Forelimb muscle (tissue), 1 donor: ENCODE data around the gene FRMD1. TPM values are rescaled to one million over a fixed set of nuclear protein-coding genes. Genes with fewer than 3 reads are reported as not detected.

Experiments used
- DNase-seq: peaks from one replicate; pipeline ENCODE4 v3.0.0-alpha.2; 2013; ENCODE audit warnings: low read depth
- polyA plus RNA-seq: library from polyadenylated mRNA; unstranded; fragments of 120-200 nt; gene quantifications from one replicate; pipeline ENCODE4 v1.2.1, GENCODE V29; 2013; ENCODE audit not compliant: insufficient read length

The FRMD1 gene
- polyA plus RNA-seq, 1 donor, result 0.24 TPM

DNA sequence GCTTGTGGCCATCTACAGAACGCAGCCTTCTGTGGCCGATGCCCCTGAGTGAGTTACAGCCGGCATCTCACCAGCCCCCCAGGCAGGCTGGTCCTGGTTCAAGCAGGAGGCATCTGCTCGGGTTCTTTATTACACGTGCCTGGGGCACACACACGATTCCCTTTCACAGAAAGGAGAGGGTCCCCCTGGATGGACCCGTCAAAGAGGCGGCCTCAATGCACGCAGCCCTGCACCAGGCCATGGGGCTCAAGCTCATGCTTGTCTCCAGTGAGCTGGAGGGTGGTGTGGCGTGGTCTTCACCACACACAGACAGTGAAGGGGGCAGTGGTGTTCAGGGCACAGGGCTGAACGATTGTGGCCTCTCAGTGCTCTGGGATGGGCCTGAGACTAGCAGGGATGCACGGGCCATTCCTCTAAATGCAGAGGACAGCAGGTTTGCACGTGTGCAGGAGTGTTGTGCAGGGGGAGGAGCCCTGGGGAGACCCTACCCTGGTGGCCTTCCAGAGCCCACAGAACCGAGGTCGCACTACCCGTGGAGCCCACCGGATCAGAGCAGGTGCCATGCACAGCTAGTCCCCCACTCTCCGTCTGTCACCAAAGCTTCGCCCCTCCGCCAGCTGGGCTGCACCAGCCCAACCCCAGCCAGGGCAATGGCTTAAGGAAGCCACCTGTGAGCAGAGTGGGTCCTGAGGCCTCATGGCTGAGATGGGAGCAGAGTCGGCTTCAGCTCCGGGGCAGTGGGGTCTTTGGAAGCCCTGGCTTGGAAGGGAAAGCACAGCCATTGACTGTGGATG is 23.1 kb downstream of the FRMD1 start:
- no peak for DNase-seq

DNA sequence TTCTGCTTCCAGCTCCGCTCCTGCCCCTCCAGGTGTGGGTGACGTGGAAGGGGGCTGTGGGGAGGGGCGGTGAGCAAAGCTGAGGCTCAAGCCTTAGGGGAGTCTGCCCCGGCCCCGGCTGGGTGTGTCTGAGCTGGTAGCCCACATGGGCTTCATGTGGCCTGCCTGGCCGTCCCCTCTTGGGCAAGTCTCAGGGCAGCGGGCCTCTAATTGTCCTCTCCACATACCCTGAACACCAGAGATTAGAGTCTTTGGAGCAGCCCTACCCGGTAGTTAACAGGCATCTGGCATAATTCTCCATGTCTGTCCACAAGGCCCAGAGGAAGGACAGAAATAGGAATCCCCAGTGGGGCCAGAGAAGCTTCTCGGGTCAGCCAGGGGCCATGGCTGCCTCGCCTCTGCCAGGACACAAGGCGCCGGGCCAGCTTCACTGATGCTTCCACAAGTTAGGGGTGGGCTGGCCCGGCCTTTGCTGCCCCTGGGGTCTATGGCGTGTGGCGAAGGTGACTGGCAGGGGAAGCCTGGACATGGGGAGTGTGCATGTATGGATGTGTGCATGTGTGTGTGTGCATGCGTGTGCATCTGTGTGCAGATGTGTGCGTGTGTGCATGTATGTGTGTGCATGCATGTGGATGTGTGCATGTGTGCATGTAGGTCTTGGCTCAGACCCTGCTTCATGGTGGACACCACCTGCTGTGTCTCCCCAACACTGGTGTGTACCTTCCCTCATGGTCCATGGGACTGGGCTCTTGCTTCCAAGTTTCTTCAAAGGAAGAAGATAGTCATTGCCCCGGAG is 24.0 kb downstream of the FRMD1 start:
- DNase-seq, result no peak

DNA sequence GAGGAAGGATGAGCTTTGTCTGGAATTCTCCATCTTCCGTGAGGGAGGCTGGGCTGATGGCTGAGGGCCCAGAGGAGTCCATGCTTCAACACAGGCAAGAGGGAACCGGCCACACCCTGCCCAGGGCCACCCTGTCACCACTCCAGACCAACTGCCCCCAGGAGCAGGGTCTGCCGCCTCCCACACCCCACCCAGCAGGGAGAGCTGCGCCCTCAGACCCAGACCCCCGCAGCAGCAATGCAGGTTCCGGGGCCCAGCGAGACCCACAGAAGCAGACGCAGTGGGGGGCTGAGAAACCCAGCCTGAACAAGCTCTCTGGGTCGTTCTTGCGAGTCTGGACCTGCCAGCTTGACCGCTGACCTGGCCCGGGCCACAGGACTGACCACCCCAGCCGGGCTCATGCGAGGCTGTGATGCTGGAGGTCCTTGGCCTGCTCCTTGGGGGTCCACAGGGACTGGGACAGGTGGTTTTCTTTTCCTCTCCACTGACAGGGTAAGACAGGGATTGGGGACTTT is 25.0 kb downstream of the FRMD1 start:
- no peak for DNase-seq

DNA sequence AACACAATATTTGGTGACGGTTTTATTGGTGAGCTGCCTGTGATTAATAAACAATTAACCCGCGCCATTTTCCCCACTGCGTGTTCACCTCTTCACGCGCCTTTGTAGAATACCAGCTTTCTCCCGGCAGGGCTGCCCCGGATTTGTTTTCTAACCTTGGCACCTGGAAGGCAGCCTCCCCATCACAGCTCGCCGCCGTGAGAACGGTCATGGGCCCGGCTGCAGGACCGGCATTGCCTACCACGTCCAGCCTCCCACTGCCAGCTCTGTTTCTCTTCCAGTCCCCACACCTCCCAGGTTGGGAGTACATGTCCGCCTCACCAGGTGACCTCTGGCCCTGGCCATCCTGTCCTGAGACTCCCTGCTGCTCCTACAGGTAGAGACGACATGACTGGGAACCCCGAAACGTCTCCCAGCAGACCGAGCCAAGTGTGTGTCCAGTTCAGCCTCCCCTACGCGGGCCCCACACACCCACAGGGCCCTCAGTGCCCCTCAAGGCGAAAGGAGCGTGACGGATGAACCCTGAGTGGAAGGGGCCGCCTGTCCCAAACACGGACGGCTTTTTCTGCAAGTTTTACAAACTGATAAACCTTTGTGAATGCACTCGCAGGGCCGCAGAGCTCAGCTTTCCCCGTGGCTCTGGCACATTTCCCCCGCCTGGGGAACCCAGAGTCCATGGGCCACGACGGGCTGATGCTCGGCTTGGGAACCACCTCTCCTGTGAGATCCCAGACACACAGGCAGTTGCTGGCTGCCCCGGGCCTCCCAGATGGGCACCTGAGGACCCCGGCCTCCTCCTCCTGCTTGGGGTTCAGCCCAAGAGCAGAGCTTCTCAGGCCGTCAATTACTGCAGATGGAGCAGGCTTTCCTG is 25.7 kb downstream of the FRMD1 start:
- no peak for DNase-seq

DNA sequence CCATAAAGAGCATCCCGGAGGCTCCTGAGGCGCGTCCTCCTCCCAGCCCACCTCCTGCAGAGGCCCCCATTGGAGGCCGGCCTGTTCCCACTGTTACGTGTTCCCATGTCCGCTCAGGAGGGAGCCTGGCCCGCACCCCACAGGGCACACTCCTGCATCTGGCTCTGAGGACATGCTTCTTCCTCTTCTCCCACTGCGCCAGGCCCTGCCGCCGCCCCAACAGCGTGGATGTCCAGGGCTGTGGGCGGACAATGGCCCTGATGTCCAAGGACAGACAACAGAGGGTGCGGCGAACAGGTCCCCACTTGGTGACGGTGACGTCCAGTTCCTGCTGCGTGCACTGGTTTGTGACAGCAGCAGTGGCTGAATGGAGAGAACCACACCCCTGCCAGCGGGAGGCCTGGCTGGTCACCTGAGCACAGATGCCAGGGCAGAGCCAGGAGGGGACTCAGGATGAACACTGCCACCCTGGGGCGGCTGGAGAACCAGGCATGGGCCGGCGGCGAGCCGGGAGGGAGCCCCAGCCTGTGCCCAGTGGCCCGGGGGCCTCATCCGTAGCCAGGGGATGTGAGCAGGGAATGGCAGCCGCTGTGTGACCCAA is 26.6 kb downstream of the FRMD1 start:
- no peak for DNase-seq

DNA sequence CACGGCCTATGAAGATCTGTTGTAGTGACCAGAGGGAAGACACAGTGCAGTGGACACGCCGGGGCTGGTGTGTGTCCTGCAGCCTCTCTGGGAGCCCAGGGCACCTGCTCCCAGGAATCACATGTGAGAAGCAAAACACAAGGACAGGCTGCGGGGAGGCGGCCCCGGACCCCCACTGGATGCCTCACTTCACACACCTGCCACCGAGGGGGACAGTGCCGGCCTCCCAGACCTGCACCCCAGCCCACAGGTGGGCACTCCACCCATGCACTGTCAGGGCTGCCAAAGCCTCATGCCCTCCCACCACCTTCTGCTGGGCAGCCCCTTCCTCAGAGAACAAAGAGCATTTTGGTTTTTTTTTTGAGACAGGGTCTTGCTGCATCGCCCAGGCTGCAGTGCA is 27.4 kb downstream of the FRMD1 start:
- DNase-seq, result no peak

DNA sequence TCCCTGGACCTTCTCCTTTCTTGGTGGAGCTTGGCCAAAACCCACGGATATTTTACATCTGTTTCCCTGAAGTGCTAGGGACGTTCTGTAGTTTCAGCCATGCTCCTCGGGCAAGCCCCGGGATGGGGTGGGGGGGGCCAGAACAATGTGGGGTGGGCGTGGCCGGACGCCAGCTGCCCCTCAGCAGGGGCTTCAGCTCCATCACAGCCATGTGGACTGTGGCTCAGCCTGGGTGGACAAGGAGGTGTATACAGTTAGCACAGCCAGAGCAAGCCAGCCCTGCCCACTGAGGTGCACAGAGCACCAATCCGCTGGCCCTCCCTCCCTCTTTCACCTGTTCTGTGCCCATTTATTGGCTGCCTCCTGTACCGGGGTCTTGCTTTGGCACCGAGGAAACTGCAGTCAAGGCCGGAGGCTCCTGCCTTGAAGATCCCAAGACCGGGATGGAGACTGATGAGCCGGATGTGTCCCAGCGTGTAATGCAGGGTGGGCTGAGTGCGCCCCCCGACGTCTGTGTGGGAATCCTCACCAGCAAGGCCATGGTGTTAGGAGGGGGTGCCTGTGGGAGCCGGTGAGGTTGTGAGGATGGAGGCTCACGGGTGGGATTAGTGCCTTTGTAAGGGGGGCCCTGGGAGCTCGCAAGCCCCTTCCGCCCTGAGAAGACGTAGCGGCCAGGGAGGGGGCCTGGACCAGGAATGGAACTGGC is 28.0 kb downstream of the FRMD1 start:
- DNase-seq, result no peak

DNA sequence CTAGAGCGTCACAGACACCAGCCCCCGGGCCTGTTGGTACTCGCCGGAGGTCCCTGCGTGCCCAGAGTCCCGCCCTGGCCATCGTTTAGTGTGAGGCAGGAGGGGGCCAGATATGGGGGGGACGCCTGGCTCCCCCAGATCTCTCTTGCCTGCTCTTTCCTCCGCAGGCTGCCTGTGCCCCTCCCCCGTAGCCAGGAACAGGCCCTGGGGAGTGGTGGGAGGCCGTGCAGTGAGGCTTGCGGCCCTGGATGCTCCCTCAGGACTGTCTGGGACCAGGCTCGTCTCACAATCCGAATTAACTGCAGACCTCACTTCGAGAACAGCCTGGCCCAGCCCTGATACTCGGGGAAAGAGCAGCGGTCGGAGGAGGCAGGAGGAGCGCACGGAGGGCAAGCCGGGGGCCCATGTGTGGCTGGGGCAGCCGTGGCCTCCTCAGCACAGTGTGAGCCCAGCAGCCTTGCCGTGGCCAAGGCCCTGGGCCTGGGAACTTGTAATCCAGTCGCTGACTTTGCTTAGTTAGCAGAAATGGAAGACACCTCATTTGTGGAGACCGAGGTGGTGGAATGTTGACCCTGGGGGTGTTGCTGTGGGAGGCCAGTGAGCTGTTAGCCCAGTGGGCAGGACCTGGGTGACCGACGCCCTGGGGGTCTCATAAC is 28.7 kb downstream of the FRMD1 start:
- DNase-seq, result no peak

DNA sequence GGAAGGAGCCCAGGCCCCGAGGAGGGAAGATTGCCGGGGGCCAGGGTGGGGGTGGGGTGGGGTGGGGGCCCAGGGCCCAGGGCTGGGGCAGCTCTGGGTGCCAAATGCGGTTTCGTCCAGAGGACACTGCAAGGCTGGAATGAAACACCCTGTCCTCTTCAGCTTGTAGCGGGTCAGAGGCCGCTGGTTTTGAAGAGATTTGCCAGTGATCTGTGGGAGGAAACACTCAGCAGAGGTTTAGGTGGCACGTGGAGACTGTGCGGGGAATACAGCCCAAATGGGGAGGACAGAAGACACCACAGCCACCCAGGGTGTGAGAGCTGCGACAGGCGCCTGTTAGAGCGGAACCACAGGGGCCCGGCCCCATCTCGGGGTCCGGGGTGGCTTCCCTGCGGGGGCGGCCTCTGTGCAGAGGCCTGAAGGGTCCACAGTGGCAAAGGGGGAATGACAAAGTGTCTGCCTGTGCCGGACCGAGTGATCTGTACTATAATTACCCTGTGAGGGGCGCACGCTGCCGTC is 29.2 kb downstream of the FRMD1 start:
- no peak for DNase-seq

DNA sequence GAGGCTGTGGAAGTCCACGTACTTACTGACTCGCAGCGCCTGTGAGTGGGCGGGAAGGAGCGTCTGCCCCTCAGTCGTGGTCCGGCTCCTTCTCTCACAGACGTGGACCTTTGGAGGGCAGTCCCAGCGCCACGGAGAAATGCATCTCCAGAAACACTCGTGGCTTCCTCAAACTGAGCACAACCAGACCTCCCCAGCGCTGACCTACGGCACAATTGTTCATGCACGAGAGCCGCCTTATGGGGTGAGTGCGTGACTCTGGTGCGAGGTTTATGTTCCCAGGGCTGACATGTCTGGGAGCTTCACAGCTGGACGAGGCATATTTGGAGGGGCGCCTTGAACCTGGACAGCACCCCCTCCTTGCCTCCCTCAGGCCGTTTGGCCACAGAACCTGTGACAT is 29.7 kb downstream of the FRMD1 start:
- DNase-seq, result no peak

DNA sequence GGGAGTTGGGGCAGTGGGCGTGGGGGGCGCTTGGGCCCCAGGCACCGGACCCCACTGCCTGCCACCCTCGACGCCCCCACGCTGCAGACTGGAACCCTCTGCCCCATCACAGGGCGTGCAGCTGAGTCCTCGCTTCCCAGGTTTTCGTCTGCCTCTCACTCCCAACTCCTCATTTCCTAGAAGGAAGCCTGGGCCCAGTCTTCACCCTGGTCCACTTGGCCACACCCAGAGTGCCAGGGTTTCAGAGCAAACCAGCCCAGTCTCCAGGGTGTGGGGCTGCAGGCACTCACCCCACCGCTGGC is 30.3 kb downstream of the FRMD1 start:
- no peak for DNase-seq

DNA sequence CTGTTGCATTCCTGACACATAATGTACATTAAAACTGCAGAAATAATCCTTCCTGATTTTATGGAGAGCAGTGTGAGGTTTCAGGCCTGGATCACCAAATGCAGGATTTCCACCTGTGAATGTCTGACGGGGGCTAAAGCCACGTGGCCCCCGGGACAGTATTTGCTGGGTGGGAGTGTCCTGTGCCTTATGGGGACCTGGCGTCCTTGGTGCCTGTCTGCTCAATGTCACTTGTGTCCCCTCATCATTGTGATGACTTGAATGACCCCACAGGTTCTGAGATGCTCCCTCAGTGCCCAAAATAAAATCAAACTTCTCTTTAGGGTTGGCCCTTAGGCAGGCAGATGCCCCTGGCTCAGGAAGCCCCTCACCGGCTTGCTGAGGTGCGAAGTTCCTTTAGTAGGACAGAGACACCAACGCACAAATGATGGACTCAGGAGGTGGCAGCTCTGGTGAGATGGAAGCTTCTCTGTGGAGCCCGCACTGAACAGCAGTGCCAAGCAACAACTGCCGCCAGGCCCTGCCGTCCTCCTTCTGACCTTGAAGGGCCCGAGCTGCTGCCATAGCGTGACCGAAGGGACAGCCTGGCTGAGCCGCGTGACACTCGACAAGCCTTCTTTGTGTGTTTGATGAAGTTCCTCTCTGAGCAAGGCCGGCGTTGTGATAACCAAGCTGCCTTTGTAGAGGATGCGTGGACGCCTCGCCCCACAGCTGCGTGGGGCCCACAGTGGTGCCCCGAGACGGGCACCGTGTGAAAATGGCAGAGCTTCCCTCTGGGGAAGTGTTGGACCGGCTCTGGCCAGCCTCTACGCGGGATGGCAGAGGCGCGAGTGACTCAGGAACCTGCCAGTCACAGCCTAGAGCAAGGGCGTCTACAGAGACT is 30.9 kb downstream of the FRMD1 start:
- no peak for DNase-seq

DNA sequence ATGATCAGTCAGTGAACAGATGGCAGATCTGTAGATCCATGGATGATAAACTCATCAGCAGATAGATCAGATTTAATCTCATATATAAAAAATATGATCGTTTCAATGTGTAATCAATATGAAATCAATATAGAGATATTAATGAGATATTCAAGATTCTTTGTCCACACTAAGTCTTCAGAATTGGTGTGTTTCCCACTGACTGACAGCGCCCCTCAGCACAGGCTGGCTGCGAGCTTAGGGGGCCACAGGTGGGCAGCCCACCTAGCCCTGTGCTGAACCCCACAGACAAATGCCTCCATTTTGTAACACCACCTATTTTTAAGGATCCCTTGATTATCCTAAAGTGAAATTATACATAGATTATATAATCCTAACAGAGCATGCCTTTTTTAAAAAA is 32.3 kb downstream of the FRMD1 start:
- no peak for DNase-seq

DNA sequence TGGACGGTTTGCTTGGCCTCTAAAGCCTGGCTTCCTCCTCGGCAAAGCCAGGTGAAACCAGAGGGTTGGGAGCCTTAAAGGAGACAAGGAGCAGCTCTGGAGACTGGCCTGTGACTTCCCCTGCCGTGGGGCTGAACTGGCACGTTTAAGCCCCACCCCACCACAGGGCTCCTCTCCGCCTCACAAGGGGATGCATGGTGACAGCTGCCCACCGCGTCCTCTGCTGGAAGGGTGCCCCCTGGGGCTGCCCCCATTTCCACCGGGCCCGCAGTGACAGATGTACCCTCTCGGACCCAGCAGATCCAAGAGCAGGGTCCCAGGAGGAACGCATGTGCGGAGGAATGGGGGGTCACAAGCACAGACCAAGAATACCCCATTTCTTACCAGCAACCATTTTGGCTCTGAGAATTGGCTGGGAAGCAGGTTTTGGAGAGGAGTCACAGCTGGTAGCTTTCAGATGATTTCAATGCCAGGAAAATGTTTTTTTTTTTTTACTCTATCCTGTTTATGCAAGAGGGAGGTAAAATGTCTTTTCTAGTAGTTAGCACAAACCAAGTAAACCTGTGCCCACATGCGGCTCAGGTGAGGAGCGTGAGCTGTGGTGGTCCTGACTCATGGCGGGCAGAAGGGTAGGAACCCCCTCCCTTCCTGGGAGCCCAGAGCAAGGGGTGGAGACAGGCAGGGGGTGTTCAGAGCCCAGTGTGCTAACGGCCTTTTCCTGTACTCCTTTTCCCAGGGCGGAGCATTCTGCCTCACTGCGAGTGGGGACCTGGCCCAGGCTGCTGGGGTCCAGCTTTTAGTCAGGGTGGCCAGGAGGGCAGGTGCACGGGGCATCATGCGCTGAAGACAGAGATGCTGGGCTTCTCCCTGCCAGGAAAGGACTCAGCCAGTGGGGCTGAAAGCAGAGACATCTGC is 33.0 kb downstream of the FRMD1 start:
- DNase-seq, result no peak

DNA sequence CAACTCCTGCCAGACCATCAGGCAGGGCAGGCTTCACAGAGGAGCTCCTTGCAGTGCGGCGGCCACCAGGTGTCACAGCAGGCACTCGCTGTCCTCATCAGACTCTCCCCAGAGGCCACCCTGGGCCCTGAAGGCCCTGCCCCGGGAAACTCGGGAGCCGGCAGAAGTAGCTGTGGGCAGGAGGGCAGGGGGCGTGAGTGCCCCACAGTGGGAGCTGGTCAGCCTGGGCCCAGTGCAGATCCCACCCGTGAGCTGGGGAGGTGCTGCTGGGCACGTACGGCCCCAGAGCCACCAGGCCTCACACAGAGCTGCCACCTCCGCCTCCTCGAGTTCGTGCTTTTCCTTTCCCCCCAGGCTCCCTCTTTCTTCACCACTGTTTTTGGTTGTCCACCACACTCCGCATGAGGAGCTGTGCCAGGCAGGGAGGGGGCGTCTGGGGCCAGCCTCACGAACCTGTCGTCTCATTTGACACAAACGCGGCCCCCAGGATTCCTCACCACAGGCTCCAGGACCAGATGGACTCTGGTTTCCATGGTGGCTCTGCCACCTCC is 33.8 kb downstream of the FRMD1 start:
- no peak for DNase-seq

DNA sequence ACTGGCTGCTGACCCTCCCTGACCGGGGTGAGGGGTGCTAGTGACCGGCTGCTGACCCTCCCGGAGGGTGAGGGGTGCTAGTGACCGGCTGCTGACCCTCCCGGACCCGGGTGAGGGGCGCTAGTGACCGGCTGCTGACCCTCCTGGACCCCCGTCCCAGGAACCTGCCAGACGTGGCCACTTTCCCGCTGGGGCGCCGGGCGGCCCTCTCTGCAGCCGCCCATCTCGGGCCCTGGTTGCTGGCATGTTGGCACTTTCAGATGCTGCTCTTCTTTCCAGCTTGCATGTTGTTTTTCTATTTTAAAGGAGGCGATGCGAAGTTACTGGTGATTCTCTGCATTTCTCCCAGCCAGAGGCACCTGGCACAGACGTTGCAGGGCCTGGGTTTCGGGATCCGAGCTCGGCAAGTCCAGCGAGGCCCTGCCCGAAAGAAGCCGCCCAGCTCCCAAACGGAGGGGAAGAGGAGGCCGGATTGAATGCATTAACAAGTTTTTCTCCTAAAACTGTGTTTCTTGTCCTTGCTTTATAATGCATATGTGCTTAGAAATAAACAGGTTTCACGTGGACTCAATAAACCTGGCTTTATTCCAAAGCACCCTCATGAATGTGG is 34.4 kb downstream of the FRMD1 start:
- no peak for DNase-seq

DNA sequence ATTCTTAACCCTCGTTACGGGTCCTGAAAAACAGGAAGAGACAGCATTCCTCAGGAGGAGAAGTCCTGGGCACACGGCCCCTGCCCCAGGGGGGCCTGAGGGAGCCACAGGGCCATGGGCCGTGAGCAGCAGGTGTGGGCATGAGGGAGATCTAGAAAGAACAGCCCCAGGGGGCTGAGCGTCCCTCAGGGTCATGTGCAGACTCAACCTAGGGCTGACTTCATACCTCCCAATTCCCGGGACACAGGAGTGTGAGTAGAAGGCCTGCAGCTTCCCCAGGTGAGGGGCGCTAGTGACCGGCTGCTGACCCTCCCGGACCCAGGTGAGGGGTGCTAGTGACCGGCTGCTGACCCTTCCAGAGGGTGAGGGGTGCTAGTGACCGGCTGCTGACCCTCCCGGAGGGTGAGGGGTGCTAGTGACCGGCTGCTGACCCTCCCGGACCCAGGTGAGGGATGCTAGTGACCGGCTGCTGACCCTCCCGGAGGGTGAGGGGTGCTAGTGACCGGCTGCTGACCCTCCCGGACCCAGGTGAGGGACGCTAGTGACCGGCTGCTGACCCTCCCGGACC is 35.1 kb downstream of the FRMD1 start:
- no peak for DNase-seq
